CD8-positive, alpha-beta memory T cell (primary cell): ENCODE results near the gene CES3. TPM values are rescaled to one million over a fixed set of nuclear protein-coding genes. Genes with fewer than 3 reads are reported as not detected.
"Not testable (repeated sequence)": the region's sequence is repeated elsewhere in the genome, so short reads cannot be mapped to it uniquely, and the experiment has no call there.

Experiments
- CTCF ChIA-PET: fragments of 350-600 bp; sonication (Branson Sonifier 250); formaldehyde crosslinking; loops from one replicate; lab custom pipeline; 2021; ENCODE audit warnings: antibody characterized with exemption; lab: Charles Lee
- POLR2A ChIA-PET: fragments of 350-600 bp; sonication (Branson Sonifier 250); formaldehyde crosslinking; loops from one replicate; lab custom pipeline; 2021; ENCODE audit warnings: antibody characterized with exemption; lab: Charles Lee
- DNase-seq, 5 donors: peaks; one replicate each; pipeline versions ENCODE4 v3.0.0 to v3.0.0-alpha.2; 2020 to 2022; ENCODE audit warnings: mixed read lengths in 1 of 5
- H3K27ac ChIP-seq: one replicate; pipeline ENCODE4 v1.7.0; 2013; ENCODE audit warnings: low read depth, mild to moderate bottlenecking, low read length, moderate library complexity
- H3K27me3 ChIP-seq: 2 replicates; pipeline ENCODE4 v1.7.0; 2013; ENCODE audit warnings: low read length, mild to moderate bottlenecking; ENCODE audit not compliant: insufficient read depth, poor library complexity, severe bottlenecking
- H3K36me3 ChIP-seq: 2 replicates; pipeline ENCODE4 v1.7.0; 2013; ENCODE audit warnings: mild to moderate bottlenecking, low read length, moderate library complexity; ENCODE audit not compliant: insufficient read depth
- H3K4me1 ChIP-seq: 2 replicates; pipeline ENCODE4 v1.7.0; 2013; ENCODE audit warnings: mild to moderate bottlenecking, low read length, moderate library complexity; ENCODE audit not compliant: insufficient read depth
- H3K4me3 ChIP-seq: 2 replicates; pipeline ENCODE4 v1.7.0; 2013; ENCODE audit warnings: mild to moderate bottlenecking, low read length
- H3K9me3 ChIP-seq: 2 replicates; pipeline ENCODE4 v1.7.0; 2013; ENCODE audit warnings: mild to moderate bottlenecking, low read length
- H3K27ac Mint-ChIP-seq, 8 donors: one replicate each; pipeline ENCODE4 v1.8.0; 2020 to 2021; ENCODE audit warnings: mixed read lengths in 8 of 8, mild to moderate bottlenecking in 6 of 8, inconsistent platforms in 3 of 8, moderate library complexity in 3 of 8
- H3K27me3 Mint-ChIP-seq, 2 donors: one replicate each; pipeline ENCODE4 v1.8.0; 2020 to 2021; ENCODE audit warnings: mixed read lengths in 2 of 2, mild to moderate bottlenecking in 1 of 2, moderate library complexity in 1 of 2
- H3K36me3 Mint-ChIP-seq, 3 donors: one replicate each; pipeline ENCODE4 v1.8.0; 2020 to 2021; ENCODE audit warnings: mixed read lengths in 3 of 3, inconsistent platforms in 1 of 3, mild to moderate bottlenecking in 1 of 3
- H3K4me1 Mint-ChIP-seq, 3 donors: one replicate each; pipeline ENCODE4 v1.8.0; 2020 to 2021; ENCODE audit warnings: mixed read lengths in 3 of 3, inconsistent platforms in 1 of 3, mild to moderate bottlenecking in 1 of 3
- H3K4me3 Mint-ChIP-seq, 7 donors: one replicate each; pipeline ENCODE4 v1.8.0; 2020 to 2021; ENCODE audit warnings: mixed read lengths in 7 of 7, mild to moderate bottlenecking in 6 of 7, moderate library complexity in 4 of 7, inconsistent platforms in 2 of 7
- H3K9me3 Mint-ChIP-seq, 5 donors: one replicate each; pipeline ENCODE4 v1.8.0; 2020 to 2022; ENCODE audit warnings: mixed read lengths in 5 of 5, mild to moderate bottlenecking in 3 of 5, moderate library complexity in 2 of 5, inconsistent platforms in 1 of 5
- polyA plus RNA-seq: library from polyadenylated mRNA; unstranded; fragments of 300-500 nt; fragmentation: Illumina TruSeq; gene quantifications from one replicate; pipeline ENCODE4 v1.2.3, GENCODE V29; 2021
- total RNA-seq, 2 experiments: library from RNA; stranded (reverse); gene quantifications; one replicate each; pipeline ENCODE4 v1.2.3, GENCODE V29; 2021

The CES3 gene
- total and polyA plus RNA-seq, 3 experiments from 2014 or later: 0.16 to 0.24 TPM; not detected in 1

DNA sequence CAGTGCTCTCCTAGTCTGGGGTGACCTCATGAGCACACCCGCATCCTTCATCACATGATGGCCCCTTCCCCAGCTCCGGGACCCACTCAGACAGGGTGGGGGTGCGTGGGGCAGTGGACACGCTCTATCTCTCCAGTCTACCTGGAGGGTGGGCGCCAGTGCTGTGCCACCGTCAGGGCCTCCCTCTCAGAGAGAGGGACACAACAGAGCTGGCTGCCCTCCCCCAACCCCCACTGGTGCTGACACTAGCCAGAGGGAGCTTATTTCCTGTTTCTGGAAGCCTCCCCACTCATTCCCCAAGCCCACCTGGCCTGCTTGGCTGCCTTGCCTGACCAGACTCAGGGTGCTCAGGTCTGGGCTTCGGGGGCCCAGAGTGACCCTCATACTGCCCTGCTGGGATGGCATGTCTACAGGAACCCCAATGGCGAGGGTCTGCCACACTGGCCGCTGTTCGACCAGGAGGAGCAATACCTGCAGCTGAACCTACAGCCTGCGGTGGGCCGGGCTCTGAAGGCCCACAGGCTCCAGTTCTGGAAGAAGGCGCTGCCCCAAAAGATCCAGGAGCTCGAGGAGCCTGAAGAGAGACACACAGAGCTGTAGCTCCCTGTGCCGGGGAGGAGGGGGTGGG, 17.5 kb upstream of the CES3 start:
- Histone ChIP-seq H3K4me3 (no peak overlapping the region), H3K36me3 (peaks cover 19% of the 10 kb centered on the region), H3K27me3 (no peaks in the 10 kb centered on the region), H3K9me3 (no peaks in the 10 kb centered on the region), H3K4me1 (peaks cover 4% of the 10 kb centered on the region), H3K27ac (no peak overlapping the region)
- ChIA-PET POLR2A (interaction anchor here (0.9 kb wide), 1 partner anchor 9 kb away, joined by 3 read pairs; no protein-coding TSS in a partner anchor), CTCF (interaction anchor here (1.0 to 1.3 kb wide), 3 partner anchors 11 to 63 kb away, joined by 3 read pairs; partner anchors contain the start of genes CES3 and PDP2)
- Mint-ChIP-seq H3K27ac (no peak overlapping the region), H3K36me3 (peaks cover 0 to 53% (median 8%) of the 10 kb centered on the region in 3 donors), H3K4me3 (no peak overlapping the region), H3K27me3 (peaks cover 0 to 5% of the 10 kb centered on the region in 2 donors), H3K4me1 (peaks cover 13 to 19% (median 13%) of the 10 kb centered on the region in 3 donors), H3K9me3 (no peaks in the 10 kb centered on the region)
- DNase-seq: no peak

DNA sequence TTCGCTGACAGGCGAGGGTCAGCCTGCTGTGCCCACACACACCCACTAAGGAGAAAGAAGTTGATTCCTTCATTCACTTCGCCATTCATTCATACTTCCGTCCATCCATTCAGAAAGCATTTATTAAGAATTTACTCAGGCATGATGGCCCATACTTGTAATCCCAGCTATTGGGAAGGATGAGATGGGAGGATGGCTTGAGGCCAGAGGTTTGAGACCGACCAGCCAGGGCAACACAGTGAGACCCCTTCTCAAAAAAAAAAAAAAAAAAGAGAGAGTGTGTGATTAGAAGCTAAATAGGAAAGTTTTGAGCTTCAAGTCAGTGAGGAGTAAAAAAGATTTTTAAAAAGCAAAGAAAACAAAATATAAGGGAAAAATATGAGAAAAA, 17.0 kb upstream of the CES3 start:
- ChIA-PET CTCF (interaction anchor here (0.8 to 1.0 kb wide), 2 partner anchors 17 to 20 kb away, joined by 3 read pairs; partner anchors contain the start of gene CES3), POLR2A (interaction anchor here (0.9 kb wide), 1 partner anchor 9 kb away, joined by 3 read pairs; no protein-coding TSS in a partner anchor)
- H3K9me3 ChIP-seq: no peaks in the 10 kb centered on the region
- peaks cover 19% of the 10 kb centered on the region for H3K36me3 ChIP-seq
- no peak overlapping the region for H3K27ac Mint-ChIP-seq
- peaks cover 7% of the 10 kb centered on the region for H3K4me1 ChIP-seq
- no peaks in the 10 kb centered on the region for H3K9me3 Mint-ChIP-seq
- peaks cover 5 to 10% of the 10 kb centered on the region in 2 donors for H3K27me3 Mint-ChIP-seq
- H3K36me3 Mint-ChIP-seq: peaks cover 0 to 48% (median 8%) of the 10 kb centered on the region in 3 donors
- no peak overlapping the region for H3K27ac ChIP-seq
- H3K4me3 ChIP-seq: no peak overlapping the region
- H3K4me1 Mint-ChIP-seq: peaks cover 13 to 19% (median 15%) of the 10 kb centered on the region in 3 donors
- no peak overlapping the region for H3K4me3 Mint-ChIP-seq
- DNase-seq: no peak
- peaks cover 2% of the 10 kb centered on the region for H3K27me3 ChIP-seq

DNA sequence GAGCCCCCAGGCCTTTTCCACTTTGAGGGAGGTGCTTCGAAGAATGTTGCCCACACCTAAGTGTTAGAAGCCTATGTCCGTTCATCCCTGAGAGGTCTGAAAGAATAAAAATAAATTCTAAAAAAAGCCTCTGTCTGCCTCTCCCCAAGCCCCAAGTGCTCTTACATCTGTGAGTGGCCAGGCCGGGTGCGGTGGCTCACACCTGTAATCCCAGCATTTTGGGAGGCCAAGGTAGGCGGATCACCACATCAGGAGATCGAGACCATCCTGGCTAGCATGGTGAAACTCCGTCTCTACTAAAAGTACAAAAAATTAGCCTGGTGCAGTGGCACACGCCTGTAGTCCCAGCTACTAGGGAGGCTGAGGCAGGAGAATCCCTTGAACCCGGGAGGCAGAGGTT, 16.1 kb upstream of the CES3 start:
- H3K4me3 Mint-ChIP-seq, H3K27ac ChIP-seq, H3K27ac Mint-ChIP-seq, H3K9me3 ChIP-seq, H3K4me3 ChIP-seq, POLR2A ChIA-PET, CTCF ChIA-PET, H3K9me3 Mint-ChIP-seq, DNase-seq, H3K4me1 ChIP-seq: not testable (repeated sequence)
- H3K36me3 Mint-ChIP-seq: peaks cover 0 to 40% (median 5%) of the 10 kb centered on the region in 3 donors
- H3K27me3 ChIP-seq: peaks cover 10% of the 10 kb centered on the region
- H3K27me3 Mint-ChIP-seq: peaks cover 9 to 19% of the 10 kb centered on the region in 2 donors
- peaks cover 13 to 25% (median 15%) of the 10 kb centered on the region in 3 donors for H3K4me1 Mint-ChIP-seq
- peaks cover 19% of the 10 kb centered on the region for H3K36me3 ChIP-seq

DNA sequence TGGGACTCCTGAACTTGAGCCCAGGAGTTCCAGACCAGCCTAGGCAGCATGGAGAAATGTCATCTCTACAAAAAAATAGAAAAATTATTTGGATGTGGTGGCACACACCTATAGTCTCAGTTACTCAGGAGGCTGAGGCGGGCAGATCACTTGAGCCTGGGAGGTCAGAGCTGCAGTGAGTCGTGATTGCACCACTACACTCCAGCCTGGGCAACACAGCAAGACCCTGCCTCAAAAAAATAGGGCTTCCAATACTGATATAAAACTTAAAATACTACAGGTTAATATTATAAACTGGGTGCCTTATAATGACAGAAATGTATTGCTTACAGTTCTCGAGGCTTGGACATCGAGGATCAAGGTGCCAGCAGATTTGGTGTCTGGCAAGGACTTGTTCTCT, 15.1 kb upstream of the CES3 start:
- H3K4me3 Mint-ChIP-seq: no peak overlapping the region
- Histone ChIP-seq H3K36me3 (peaks cover 12% of the 10 kb centered on the region), H3K27ac (no peak overlapping the region), H3K9me3 (no peaks in the 10 kb centered on the region), H3K4me1 (peaks cover 7% of the 10 kb centered on the region), H3K4me3 (no peak overlapping the region), H3K27me3 (peaks cover 10% of the 10 kb centered on the region)
- ChIA-PET CTCF (no interaction called here), POLR2A (no interaction called here)
- no peak for DNase-seq
- peaks cover 0 to 30% (median 5%) of the 10 kb centered on the region in 3 donors for H3K36me3 Mint-ChIP-seq
- no peak overlapping the region for H3K27ac Mint-ChIP-seq
- peaks cover 13 to 26% of the 10 kb centered on the region in 2 donors for H3K27me3 Mint-ChIP-seq
- H3K4me1 Mint-ChIP-seq: peaks cover 13 to 25% (median 15%) of the 10 kb centered on the region in 3 donors
- H3K9me3 Mint-ChIP-seq: no peaks in the 10 kb centered on the region

DNA sequence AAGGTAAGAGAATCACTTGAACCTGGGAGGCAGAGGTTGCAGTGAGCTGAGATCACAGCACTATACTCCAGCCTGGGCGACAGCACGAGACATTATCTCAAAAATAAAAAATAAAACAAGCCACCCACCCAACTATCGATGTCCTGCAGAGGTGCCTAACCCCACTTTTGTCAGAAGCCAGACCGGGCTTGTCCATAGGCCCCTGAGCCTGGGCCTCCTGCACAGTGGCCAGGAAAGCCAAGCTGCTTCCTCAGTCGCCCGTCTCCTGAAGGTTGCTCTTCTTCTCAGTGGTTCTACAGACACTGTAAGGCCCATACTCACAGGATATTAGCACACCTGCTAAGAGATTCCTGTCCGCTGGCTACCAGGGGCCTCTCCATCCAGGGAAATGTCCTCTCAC, 14.5 kb upstream of the CES3 start:
- H3K4me3 Mint-ChIP-seq: no peak overlapping the region

DNA sequence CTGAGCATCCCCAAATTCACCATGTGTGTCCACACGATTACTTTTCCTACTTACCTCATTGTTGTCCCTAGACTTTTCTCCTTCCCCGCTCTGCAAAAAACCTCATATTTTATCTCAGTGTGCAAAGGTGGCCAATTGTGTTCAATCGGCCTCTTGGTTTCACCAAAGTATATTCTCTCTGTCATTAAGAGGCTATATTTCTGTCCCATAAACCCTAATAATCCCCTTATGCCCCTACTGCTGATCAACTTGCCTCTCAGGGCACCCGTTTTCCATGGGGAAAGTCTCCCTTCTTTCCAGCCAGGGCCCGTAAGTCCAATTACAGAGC, 14.1 kb upstream of the CES3 start:
- ChIA-PET CTCF (no interaction called here), POLR2A (no interaction called here)
- Histone ChIP-seq H3K9me3 (no peaks in the 10 kb centered on the region), H3K36me3 (peaks cover 4% of the 10 kb centered on the region), H3K27ac (no peak overlapping the region), H3K4me1 (peaks cover 7% of the 10 kb centered on the region), H3K27me3 (peaks cover 16% of the 10 kb centered on the region), H3K4me3 (no peak overlapping the region)
- no peak for DNase-seq
- Mint-ChIP-seq H3K36me3 (peaks cover 5 to 20% (median 8%) of the 10 kb centered on the region in 3 donors), H3K4me1 (peaks cover 13 to 25% (median 15%) of the 10 kb centered on the region in 3 donors), H3K4me3 (peak overlapping the region; percentile 85 to 93 (median 91)), H3K27ac (peak overlapping the region in 4 of 8 donors; percentile 1 to 56 (median 20)), H3K9me3 (peaks cover 0 to 4% (median 0%) of the 10 kb centered on the region in 5 donors), H3K27me3 (peaks cover 15 to 36% of the 10 kb centered on the region in 2 donors)

More for the DNA sequence above, 14.5 kb upstream of the CES3 start:
- no peaks in the 10 kb centered on the region for H3K9me3 ChIP-seq
- ChIA-PET CTCF (no interaction called here), POLR2A (no interaction called here)
- Mint-ChIP-seq H3K27ac (peak overlapping the region in 1 of 8 donors; percentile 1), H3K36me3 (peaks cover 4 to 24% (median 5%) of the 10 kb centered on the region in 3 donors), H3K27me3 (peaks cover 13 to 32% of the 10 kb centered on the region in 2 donors), H3K9me3 (peaks cover 0 to 3% (median 0%) of the 10 kb centered on the region in 5 donors), H3K4me1 (peaks cover 13 to 25% (median 15%) of the 10 kb centered on the region in 3 donors)
- H3K4me1 ChIP-seq: peaks cover 7% of the 10 kb centered on the region
- H3K27ac ChIP-seq: no peak overlapping the region
- H3K4me3 ChIP-seq: no peak overlapping the region
- DNase-seq: no peak
- H3K36me3 ChIP-seq: peaks cover 7% of the 10 kb centered on the region
- peaks cover 12% of the 10 kb centered on the region for H3K27me3 ChIP-seq

DNA sequence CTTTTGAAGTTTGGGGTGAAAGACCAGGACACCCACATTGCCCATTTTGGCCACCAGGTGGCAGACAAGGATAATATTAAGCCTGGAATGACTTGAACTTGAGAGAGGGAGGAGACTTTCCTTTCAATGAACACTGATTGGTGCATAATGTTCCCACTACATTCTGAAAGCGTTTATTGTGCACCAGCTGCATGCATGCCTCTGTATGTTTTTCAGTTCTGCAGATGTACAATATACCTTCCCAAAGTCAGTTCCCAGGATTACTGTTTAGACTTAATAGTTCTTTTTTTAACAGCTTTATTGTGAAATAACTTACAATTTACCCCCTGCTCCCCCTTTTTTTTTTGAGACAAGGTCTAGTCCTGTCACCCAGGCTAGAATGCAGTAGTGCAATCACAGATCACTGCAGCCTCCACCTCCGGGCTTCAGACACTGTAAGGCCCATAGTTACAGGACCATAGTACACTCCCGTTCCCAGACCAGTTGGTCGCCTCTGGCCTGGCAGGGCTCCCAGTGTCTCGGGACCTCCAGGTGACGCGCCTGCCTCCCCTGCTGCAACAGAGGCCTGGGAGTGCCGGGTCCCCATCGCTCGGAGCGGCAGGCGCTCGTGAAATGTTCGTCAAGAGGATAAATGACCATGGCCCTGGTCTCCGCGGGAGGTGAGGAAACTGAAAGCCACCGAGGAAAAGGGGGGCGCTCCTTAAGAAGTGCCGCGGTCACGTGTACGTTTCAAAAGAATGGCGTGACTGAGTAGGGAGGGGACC, 13.6 kb upstream of the CES3 start:
- no peaks in the 10 kb centered on the region for H3K9me3 ChIP-seq
- H3K27ac Mint-ChIP-seq: peak overlapping the region in 5 of 8 donors; percentile 13 to 79 (median 47)
- ChIA-PET POLR2A (interaction anchor here (0.8 kb wide), 1 partner anchor 573 kb away, joined by 3 read pairs; no protein-coding TSS in a partner anchor), CTCF (interaction anchor here (0.7 kb wide), 1 partner anchor 10 kb away, joined by 3 read pairs; no protein-coding TSS in a partner anchor)
- H3K4me3 Mint-ChIP-seq: peak overlapping the region; percentile 85 to 93 (median 91)
- peaks cover 16% of the 10 kb centered on the region for H3K27me3 ChIP-seq
- peaks cover 19 to 37% of the 10 kb centered on the region in 2 donors for H3K27me3 Mint-ChIP-seq
- no peak overlapping the region for H3K27ac ChIP-seq
- peaks cover 5 to 14% (median 8%) of the 10 kb centered on the region in 3 donors for H3K36me3 Mint-ChIP-seq
- H3K4me3 ChIP-seq: peak overlapping the region; percentile 46
- H3K9me3 Mint-ChIP-seq: peaks cover 0 to 4% (median 0%) of the 10 kb centered on the region in 5 donors
- H3K4me1 Mint-ChIP-seq: peaks cover 13 to 25% (median 15%) of the 10 kb centered on the region in 3 donors
- peaks cover 7% of the 10 kb centered on the region for H3K4me1 ChIP-seq
- peak; percentile 73 to 86 (median 79) for DNase-seq
- H3K36me3 ChIP-seq: peaks cover 4% of the 10 kb centered on the region
